Neural progenitor cell (in vitro differentiated cells): ENCODE data around the gene PLEKHO2. TPM values are rescaled to one million over a fixed set of nuclear protein-coding genes. Genes with fewer than 3 reads are reported as not detected.

ENCODE experiments used
- DNase-seq: peaks from one replicate; pipeline ENCODE4 v3.0.0-alpha.2; 2016; ENCODE audit warnings: low spot score
- H2AFZ ChIP-seq: fragments of 200-600 bp; sonication (generic); replicated peaks from 2 replicates; pipeline ENCODE4 v1.6.1; 2016; ENCODE audit warnings: antibody characterized with exemption
- H3F3A ChIP-seq: fragments of 200-600 bp; sonication (generic); 2 replicates; pipeline ENCODE4 v1.6.1; 2016; ENCODE audit warnings: antibody characterized with exemption, low read depth
- H3K27ac ChIP-seq: fragments of 200-600 bp; sonication (generic); 2 replicates; pipeline ENCODE4 v1.5.1; 2016; ENCODE audit warnings: mild to moderate bottlenecking
- H3K27me3 ChIP-seq: fragments of 200-600 bp; sonication (generic); 2 replicates; pipeline ENCODE4 v1.6.1; 2016; ENCODE audit warnings: mild to moderate bottlenecking, moderate library complexity
- H3K36me3 ChIP-seq: fragments of 200-600 bp; sonication (generic); 2 replicates; pipeline ENCODE4 v1.5.1; 2016
- H3K4me1 ChIP-seq: fragments of 200-600 bp; sonication (generic); 2 replicates; pipeline ENCODE4 v1.6.1; 2016; ENCODE audit warnings: mixed run types
- H3K4me2 ChIP-seq: fragments of 200-600 bp; sonication (generic); 2 replicates; pipeline ENCODE4 v1.6.1; 2016
- H3K4me3 ChIP-seq: fragments of 200-600 bp; sonication (generic); 2 replicates; pipeline ENCODE4 v1.5.1; 2016
- H3K79me2 ChIP-seq: fragments of 200-600 bp; sonication (generic); 2 replicates; pipeline ENCODE4 v1.6.1; 2016; ENCODE audit warnings: low read depth
- H3K9ac ChIP-seq: fragments of 200-600 bp; sonication (generic); 2 replicates; pipeline ENCODE4 v1.6.1; 2016
- H3K9me3 ChIP-seq: fragments of 200-600 bp; sonication (generic); 2 replicates; pipeline ENCODE4 v1.5.1; 2016; ENCODE audit warnings: low read depth
- H4K20me1 ChIP-seq: fragments of 200-600 bp; sonication (generic); 2 replicates; pipeline ENCODE4 v1.6.1; 2016; ENCODE audit warnings: low read depth
- H3K27ac Mint-ChIP-seq: 3 replicates; pipeline ENCODE4 v1.8.0; 2021; ENCODE audit warnings: mixed read lengths
- H3K27me3 Mint-ChIP-seq: 2 replicates; pipeline ENCODE4 v1.8.0; 2022; ENCODE audit warnings: low read depth, mild to moderate bottlenecking, inconsistent platforms, moderate library complexity, mixed read lengths; ENCODE audit not compliant: insufficient read depth
- H3K36me3 Mint-ChIP-seq: 3 replicates; pipeline ENCODE4 v1.8.0; 2021; ENCODE audit warnings: mixed read lengths
- H3K4me1 Mint-ChIP-seq: 3 replicates; pipeline ENCODE4 v1.8.0; 2021; ENCODE audit warnings: mixed read lengths
- H3K4me3 Mint-ChIP-seq: 3 replicates; pipeline ENCODE4 v1.8.0; 2021; ENCODE audit warnings: mild to moderate bottlenecking, moderate library complexity, mixed read lengths
- H3K9me3 Mint-ChIP-seq: 3 replicates; pipeline ENCODE4 v1.8.0; 2020; ENCODE audit warnings: mixed read lengths
- CTCF ChIP-seq: fragments of 200-600 bp; sonication (generic); IDR thresholded peaks from 2 replicates; pipeline ENCODE4 v1.5.1; 2017; ENCODE audit warnings: antibody characterized with exemption, mild to moderate bottlenecking
- EZH2 ChIP-seq: fragments of 200-600 bp; sonication (generic); IDR thresholded peaks from 2 replicates; pipeline ENCODE4 v1.6.1; 2017; ENCODE audit warnings: antibody characterized with exemption, mild to moderate bottlenecking, moderate library complexity
- EZH2phosphoT487 ChIP-seq: fragments of 200-600 bp; sonication (generic); IDR thresholded peaks from 2 replicates; pipeline ENCODE4 v1.6.1; 2017; ENCODE audit warnings: antibody characterized with exemption
- total RNA-seq: library from RNA; depleted of rRNA; stranded (reverse); fragments of >200 nt; gene quantifications from 2 replicates; pipeline ENCODE4 v1.2.3, GENCODE V29; 2015; ENCODE audit warnings: low replicate concordance

PLEKHO2 gene
- total RNA-seq, 1 donor from 2014 or later, result 7.7 TPM

DNA sequence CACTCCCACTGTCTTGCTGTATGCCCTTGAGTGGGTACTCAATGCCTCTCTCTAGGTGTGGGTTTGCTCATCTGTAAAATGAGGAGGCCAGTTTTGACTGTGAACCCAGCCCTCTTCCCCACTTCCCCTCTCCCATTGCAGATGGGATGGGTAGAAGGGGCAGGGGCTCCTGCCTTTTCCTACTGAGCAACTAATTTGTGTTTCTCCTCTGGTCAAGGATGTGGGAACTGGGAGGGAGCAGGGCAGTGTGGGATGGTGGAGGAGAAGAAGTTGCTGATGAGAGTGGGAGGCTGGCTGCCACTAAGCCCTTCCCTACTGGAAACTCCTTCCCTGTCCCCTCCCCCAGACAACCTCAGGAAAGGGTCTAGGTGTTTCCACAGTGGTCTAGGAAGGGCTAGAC is 49.8 kb downstream of the PLEKHO2 start:
- Mint-ChIP-seq H3K4me3 (no peak overlapping the region), H3K36me3 (no peaks in the 10 kb centered on the region), H3K27me3 (peaks cover 6% of the 10 kb centered on the region), H3K27ac (no peak overlapping the region), H3K9me3 (no peaks in the 10 kb centered on the region), H3K4me1 (peaks cover 42% of the 10 kb centered on the region)
- H3K9ac ChIP-seq, result no peak overlapping the region
- no peak overlapping the region for H3K4me3 ChIP-seq
- no peak overlapping the region for H3K27ac ChIP-seq
- H2AFZ ChIP-seq, result no peak overlapping the region
- H3K4me1 ChIP-seq, result peaks cover 30% of the 10 kb centered on the region
- no peaks in the 10 kb centered on the region for H3K9me3 ChIP-seq
- no peak overlapping the region for H3K4me2 ChIP-seq
- H3K79me2 ChIP-seq, result no peaks in the 10 kb centered on the region
- H3K36me3 ChIP-seq, result no peaks in the 10 kb centered on the region
- H3K27me3 ChIP-seq, result no peaks in the 10 kb centered on the region
- no peaks in the 10 kb centered on the region for H4K20me1 ChIP-seq
- TF ChIP-seq CTCF (no peak), EZH2 (no peak), EZH2phosphoT487 (no peak)
- H3F3A ChIP-seq, result peaks cover 29% of the 10 kb centered on the region
- DNase-seq, result no peak

DNA sequence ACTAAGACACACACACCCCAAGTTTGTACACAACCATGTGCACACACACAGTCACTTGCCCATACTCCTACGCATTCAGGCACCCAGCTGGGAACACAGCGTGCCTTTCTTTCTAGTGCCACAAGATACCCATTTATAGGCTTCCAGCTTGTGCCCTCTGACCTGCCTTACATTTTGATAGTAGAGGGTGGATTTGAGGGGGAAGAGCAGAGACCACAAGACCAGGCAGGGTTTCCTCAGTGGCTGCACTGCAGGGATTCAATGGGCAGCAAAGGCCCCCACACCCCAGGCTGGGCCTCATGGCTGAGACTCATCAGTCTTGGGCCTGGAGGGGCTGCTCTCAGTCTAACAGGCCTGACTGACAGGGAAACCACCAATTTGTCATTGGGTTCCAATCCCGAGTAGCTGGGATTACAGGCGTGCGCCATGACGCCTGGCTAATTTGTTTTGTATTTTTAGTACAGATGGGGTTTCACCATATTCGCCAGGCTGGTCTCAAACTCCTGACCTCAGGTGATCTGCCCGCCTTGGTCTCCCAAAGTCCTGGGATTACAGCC is 51.2 kb downstream of the PLEKHO2 start:
- H3K9me3 Mint-ChIP-seq, result no peaks in the 10 kb centered on the region
- no peak overlapping the region for H3K27ac ChIP-seq
- H3K27me3 ChIP-seq, result no peaks in the 10 kb centered on the region
- no peak overlapping the region for H3K4me2 ChIP-seq
- H3K36me3 Mint-ChIP-seq, result no peaks in the 10 kb centered on the region
- peaks cover 42% of the 10 kb centered on the region for H3K4me1 Mint-ChIP-seq
- peaks cover 6% of the 10 kb centered on the region for H3K27me3 Mint-ChIP-seq
- H3F3A ChIP-seq, result peaks cover 29% of the 10 kb centered on the region
- H3K4me1 ChIP-seq, result peaks cover 31% of the 10 kb centered on the region
- H4K20me1 ChIP-seq, result no peaks in the 10 kb centered on the region
- H3K36me3 ChIP-seq, result no peaks in the 10 kb centered on the region
- H3K9me3 ChIP-seq, result no peaks in the 10 kb centered on the region
- no peak overlapping the region for H3K4me3 ChIP-seq
- H2AFZ ChIP-seq, result no peak overlapping the region
- no peak for DNase-seq
- H3K79me2 ChIP-seq, result no peaks in the 10 kb centered on the region
- H3K9ac ChIP-seq, result no peak overlapping the region
- H3K27ac Mint-ChIP-seq, result no peak overlapping the region
- H3K4me3 Mint-ChIP-seq, result no peak overlapping the region
- TF ChIP-seq EZH2 (no peak), CTCF (no peak), EZH2phosphoT487 (no peak)

- Mint-ChIP-seq H3K36me3 (no peaks in the 10 kb centered on the region), H3K27ac (peak overlapping the region; percentile 83), H3K4me1 (peaks cover 42% of the 10 kb centered on the region), H3K27me3 (peaks cover 4% of the 10 kb centered on the region), H3K4me3 (peak overlapping the region; percentile 69), H3K9me3 (no peaks in the 10 kb centered on the region)
- Histone ChIP-seq H3K9me3 (no peaks in the 10 kb centered on the region), H4K20me1 (no peaks in the 10 kb centered on the region), H2AFZ (peak overlapping the region; percentile 96), H3K36me3 (no peaks in the 10 kb centered on the region), H3K4me3 (peak overlapping the region; percentile 42), H3K4me2 (peak overlapping the region; percentile 80), H3K27ac (peak overlapping the region; percentile 87), H3K27me3 (no peaks in the 10 kb centered on the region), H3K79me2 (no peaks in the 10 kb centered on the region), H3K9ac (no peak overlapping the region), H3F3A (peaks cover 29% of the 10 kb centered on the region), H3K4me1 (peaks cover 37% of the 10 kb centered on the region)
- DNase-seq, result peak; percentile 97
- TF ChIP-seq EZH2 (no peak), EZH2phosphoT487 (no peak), CTCF (no peak)
Measured at GRCh38 chr15:64893481-64894394, 52.0 kb downstream of the PLEKHO2 start.
